Middle frontal gyrus (tissue), 1 donor: ENCODE measurements around the gene PTPRCAP.
"Not testable (repeated sequence)": the region's sequence is repeated elsewhere in the genome, so short reads cannot be mapped to it uniquely, and the experiment has no call there.

ENCODE experiments used
- DNase-seq: peaks from one replicate; pipeline ENCODE4 v3.0.0-alpha.2; 2015; ENCODE audit warnings: low spot score; ENCODE audit errors: extremely low spot score

Gene PTPRCAP

GRCh38 chr11:67428052-67429001 lies 9.2 kb downstream of the PTPRCAP start, which contains the start of gene RPS6KB2:
RPS6KB2 (plus strand) TSS chr11:67428494; CDS start chr11:67428546, 52 bp downstream.
- DNase-seq, result peak; percentile 92

DNA sequence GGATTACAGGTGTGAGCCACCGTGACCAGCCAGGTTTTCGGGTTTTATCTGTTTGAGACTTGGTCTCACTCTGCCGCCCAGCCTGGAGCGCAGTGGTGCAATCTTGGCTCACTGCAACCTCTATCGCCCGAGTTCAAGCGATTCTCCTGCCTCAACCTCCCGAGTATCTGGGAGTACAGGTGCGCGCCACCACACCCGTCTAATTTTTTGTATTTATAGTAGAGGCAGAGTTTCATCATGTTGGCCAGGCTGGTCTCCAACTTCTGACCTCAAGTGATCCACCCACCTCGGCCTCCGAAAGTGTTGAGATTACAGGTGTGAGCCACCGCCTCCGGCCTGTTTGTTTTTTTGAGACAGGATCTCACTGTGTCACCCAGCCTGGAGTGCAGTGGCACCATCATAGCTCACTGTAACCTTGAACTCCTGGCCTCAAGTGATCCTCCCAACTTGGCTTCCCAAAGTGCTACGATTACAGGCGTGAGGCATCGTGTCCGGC lies 10.1 kb downstream of the PTPRCAP start:
- not testable (repeated sequence) for DNase-seq

- DNase-seq, result no peak
These were observed 13.4 kb downstream of the PTPRCAP start for GRCh38 chr11:67423891-67424613.

GRCh38 chr11:67423466-67423865 lies 14.0 kb downstream of the PTPRCAP start:
- no peak for DNase-seq

GRCh38 chr11:67422891-67423290 lies 14.6 kb downstream of the PTPRCAP start:
- no peak for DNase-seq

DNA sequence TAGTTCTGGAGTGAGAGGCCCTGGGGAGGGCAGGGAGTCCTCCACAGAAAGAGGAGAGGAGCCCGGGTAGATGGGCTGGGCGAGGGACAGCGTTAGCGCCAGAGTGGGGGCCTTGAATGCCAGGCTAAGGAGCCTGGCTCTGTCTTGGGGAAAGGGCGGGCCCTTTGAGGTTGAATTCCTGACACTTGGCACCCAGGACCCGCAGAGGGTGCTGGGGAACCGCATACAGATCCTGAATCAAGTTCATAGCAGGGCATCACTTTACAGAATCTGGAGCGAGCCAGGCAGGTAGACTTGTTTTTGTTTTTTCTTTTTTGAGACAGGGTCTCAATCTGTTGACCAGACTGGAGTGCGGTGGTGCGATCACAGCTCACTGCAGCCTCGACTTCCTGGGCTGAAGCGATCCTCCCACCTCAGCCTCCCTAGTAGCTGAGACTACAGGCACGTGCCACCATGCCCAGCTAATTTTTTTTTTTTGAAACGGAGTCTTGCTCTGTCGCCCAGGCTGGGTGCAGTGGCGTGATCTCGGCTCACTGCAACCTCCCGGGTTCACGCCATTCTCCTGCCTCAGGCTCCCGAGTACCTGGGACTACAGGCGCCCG lies 16.0 kb downstream of the PTPRCAP start:
- DNase-seq, result no peak

GRCh38 chr11:67420646-67421429 lies 16.6 kb downstream of the PTPRCAP start:
- peak; percentile 69 for DNase-seq

DNA sequence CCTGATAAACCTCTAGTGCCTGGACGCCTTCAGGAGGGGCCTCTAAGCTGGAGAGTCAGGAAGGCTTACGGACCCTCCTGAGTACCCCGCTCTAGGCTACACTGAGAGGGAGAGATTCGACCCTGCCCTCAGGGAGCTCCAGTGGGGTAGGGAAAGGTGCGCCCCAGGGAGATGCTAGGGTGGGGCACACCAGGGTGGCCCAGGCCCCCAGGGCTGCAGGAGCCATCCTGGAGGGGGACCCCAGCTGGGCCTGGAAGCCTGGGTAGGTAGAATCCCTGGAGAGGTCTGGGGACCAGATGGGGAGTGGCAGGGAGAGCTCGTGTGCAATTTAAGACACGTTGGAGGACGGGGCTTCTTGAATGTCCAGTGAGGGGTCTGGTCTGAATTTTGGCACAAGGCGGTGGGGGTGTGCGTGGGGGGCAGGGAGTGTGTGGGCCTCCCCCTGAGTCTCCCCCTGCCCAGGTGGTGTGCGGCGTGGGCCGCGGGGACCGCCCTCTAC lies 17.3 kb downstream of the PTPRCAP start:
- DNase-seq, result no peak

GRCh38 chr11:67419325-67420049 lies 18.0 kb downstream of the PTPRCAP start:
- no peak for DNase-seq

DNA sequence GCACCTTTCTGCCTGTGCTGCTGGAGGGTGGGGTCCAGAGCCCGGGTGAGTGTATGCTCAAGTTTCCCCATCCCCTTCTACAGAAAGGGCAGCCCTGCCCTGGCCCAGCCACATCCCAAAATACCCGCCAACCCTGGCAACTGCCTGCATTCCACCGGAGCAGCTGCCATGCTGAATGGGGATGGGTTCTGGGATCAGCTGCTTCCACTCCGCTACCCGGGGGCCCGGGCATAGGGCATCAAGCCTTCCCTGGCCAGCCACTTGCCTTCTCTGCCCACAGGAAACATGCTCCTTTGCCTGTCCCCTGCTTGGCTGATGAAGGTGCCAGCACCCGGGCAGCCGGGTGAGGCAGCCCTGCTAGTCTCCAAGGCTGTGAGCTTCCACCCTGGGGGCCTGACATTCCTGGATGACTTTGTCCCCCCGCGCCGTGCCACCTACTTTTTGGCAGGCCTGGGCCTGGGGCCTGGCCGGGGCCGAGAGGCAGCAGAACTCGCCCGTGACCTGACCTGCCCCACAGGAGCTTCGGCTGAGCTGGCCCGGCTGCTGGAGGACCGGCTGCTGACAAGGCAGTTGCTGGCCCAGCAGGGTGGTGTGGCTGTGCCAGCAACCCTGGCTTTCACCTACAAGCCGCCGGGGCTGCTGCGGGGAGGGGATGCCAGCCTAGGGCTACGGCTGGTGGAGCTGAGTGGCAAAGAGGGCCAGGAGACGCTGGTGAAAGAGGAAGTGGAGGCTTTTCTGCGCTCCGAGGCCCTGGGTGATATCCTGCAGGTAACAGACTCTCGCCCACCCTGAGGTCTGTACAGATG lies 18.8 kb downstream of the PTPRCAP start:
- no peak for DNase-seq

GRCh38 chr11:67417425-67417824 lies 20.1 kb downstream of the PTPRCAP start:
- no peak for DNase-seq

DNA sequence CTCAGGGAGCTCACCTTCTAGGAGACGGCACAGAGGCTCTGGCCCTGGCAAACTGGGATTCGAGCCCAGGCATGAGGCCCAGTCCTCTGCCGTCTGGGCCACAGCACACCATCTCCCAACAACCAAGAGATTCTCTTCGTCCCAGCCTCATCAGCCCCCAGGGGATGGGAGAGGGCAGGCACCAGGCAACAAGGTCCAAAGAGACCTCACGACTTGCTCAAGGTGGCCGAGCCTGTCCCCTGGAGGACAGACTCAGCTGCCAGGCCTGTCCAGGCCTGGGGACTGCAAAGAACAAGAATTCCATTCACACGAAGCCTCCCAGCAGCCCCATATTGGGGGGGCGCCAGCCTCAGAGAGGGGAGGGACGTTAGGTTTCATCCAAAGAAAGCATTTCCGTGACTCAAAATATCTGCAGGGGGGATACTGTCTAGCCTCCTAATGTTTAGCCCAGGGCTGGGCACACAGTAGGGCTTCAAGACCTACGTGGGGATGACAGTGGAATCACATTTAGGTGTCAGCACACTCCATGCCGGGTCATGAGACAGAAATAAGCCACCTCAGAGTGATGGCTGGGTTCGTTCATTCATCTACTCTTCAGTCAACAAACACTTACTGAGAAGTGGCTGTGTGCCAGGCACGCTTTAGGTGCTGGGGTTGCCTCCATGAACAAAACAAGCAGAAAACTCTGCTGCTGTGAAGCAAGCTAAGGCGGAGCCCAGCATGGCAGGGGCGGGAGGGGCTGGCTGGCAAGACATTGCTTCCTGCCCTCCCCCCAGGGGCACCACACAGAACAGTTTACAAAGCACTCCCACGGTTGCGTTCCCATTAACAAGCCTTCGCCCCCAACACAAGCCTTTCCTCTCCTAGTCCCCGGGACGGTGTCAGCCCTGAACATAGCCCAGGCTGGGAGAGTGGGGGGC lies 20.8 kb downstream of the PTPRCAP start:
- no peak for DNase-seq

- DNase-seq, result no peak
These were observed 21.8 kb downstream of the PTPRCAP start, which contains the start of gene CARNS1 for GRCh38 chr11:67415501-67416304. CARNS1 (plus strand) TSS chr11:67415678; CDS start chr11:67416200, 522 bp downstream.

GRCh38 chr11:67413266-67413849 lies 24.1 kb downstream of the PTPRCAP start:
- no peak for DNase-seq

DNA sequence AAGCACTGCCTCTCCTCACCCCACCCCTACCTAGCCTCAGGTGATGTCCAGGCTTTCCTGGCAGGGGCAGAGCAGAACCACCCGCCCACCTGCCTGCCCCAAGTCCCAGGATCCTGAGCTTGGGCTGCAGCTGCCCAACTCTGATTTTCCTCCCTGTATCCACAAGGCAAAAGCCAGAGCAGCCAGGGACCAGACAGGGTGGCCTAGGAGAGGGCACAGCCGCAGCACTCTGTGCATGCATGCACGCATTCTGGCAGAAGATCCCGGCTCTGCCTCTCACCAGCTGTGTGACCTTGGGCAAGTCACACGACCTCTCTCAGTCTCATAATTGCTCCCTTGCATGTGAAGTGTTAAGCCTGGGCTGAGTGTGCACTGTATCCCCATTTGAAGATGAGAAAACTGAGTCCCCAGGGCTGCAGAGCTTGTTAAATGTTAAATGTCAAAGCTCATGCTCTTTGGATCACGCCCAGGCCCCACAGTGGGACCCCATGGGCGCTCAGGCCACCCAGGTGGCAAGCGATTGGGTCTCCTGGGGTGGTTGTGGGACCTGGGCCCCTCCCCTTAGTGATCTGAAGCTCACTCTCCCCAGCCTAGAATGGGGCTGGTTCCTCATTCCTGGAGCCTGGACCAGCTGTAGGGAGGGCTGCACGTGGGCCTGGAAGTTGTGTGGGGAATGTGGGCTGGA lies 24.8 kb downstream of the PTPRCAP start:
- DNase-seq, result no peak

- no peak for DNase-seq
These were observed 25.7 kb downstream of the PTPRCAP start for GRCh38 chr11:67411785-67412152.
